Skin of body (tissue), 2 donors: ENCODE results near the gene LRRC15. TPM values are rescaled to one million over a fixed set of nuclear protein-coding genes. Genes with fewer than 3 reads are reported as not detected.

ENCODE experiments used
- DNase-seq: peaks from one replicate; lab custom pipeline; 2025; lab: John Stamatoyannopoulos, UW
- total RNA-seq: library from RNA; depleted of rRNA; stranded (reverse); fragments of >200 nt; gene quantifications from one replicate; pipeline ENCODE4 v1.2.3, GENCODE V29; 2014

Gene LRRC15
- 23.6 TPM for total RNA-seq

DNA sequence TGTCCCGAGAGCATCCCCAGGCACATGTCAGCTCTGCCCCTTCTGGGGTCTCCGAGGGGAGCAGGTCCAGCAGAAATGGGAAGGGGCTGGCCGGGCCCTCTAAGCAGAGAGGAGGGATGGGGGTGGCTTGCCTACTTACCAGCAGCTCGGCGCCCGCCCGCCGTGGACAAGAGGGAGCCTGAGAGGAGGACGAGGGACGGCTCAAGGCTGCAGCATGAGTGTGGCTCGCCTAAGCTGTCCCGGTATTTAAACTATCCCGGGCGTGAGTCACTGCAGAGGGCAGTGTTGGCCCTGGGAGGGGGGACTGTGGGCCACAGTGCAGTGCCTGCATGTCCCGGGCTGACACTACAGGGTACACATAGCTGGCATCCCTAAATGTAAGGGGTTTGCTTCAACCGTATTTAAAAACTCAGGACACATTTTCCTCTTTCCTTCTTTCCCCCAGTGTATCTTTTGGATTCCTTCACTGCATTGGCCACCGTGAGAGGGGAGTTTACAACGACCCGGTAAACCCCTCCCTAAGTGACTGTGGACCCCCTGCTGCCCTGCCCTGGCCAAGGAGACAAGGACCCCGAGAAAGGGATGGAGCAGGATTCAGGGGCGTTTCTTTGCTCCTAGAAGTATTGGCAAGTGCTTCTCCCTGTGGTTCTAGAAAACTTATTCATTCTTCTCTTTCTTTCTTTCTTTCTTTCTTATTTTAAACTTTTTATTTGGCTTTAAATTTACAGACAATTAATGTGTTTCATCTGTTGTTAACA lies at the start of gene LRRC15:
LRRC15 (minus strand) TSS at position 222 of the 758 bp plus-strand sequence. CDS start 8,700 bp downstream, outside the sequence.
- DNase-seq: no peak

DNA sequence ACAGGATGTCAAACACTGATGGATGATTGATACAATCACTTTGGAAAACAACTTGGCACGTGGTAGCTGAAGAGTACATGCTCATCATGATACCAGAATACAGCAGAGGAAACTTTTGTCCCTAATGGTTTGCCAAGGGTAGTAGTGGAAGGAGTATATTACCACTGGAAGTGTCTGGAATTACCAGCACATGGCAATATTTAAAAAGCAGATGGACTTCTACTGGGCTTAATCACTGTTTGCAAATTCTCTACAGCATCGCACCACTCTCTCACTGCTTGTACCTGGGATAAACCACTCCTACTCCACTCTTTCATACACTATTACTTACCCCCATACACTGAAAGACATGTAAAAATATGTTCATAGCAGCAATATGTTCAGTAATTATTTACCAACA lies 49.1 kb upstream of the LRRC15 start:
- no peak for DNase-seq

DNA sequence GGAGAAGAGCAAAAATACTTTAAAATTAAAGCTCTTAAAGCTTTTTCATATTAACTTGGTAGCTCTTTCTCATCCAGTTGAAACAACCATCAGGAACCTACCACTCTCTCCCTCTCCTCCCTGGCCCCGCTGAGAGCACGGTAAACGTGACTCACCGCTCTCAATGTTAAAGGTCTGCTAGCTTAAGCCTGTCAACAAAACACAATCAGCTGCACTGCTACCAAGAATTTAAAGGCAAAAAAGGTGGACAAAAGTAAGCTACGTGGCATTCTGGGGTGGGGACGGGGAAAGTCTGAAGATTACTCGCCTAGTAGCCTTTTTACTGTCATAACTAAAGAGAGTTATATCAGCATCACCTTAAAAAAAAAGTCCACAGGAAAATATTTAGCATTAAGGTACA lies 37.9 kb upstream of the LRRC15 start:
- no peak for DNase-seq

DNA sequence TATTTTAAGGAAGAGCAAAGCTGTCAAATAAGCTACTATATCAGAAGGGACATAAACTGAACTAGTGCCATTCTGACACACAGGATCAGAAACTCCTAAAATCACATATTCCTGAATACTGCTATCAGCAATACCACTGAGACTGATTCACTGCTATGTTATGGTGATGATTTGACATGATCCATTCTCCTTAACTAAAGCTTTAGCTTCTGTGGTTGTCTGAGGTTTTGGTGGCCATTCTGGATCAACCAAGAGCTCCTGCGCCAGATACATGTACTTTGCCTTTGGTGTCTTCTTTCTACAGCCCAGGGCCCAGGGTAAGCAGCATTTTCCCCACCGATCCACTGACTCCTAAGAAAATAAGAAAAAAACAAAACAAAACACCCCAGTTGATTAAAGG lies 36.2 kb upstream of the LRRC15 start:
- no peak for DNase-seq

- peak; percentile 50 for DNase-seq
Measured at GRCh38 chr3:194404365-194405140, 35.0 kb upstream of the LRRC15 start.

DNA sequence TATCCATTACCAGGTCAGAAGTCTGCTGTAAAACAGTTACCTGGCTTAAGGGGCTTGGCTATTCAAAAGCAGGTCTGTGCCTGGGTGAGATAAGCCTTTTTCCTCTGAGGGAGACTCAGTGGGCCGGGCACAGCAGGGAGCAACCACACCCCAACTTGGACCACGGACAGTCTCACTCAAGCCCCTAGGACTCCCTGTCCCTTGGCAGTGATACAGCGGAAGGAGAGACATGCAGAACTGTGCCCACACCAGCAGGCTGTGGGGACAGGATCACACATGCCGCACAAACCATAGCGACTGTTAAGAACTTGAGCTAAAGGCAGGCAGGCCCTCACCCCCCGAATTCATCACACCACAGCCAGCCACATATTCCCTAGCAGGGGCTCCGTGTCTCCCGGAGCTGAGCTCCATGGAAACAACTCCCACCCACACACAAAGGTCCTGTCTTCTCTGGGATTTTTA lies 32.4 kb upstream of the LRRC15 start:
- DNase-seq: no peak

- DNase-seq: no peak
Measured at GRCh38 chr3:194401346-194401745, 31.8 kb upstream of the LRRC15 start.

- DNase-seq: no peak
Measured at GRCh38 chr3:194399874-194400411, 30.4 kb upstream of the LRRC15 start.

GRCh38 chr3:194399166-194399565 lies 29.6 kb upstream of the LRRC15 start, which contains the start of gene GP5:
Gene GP5 (minus strand): TSS chr3:194399266. CDS start chr3:194398282, 984 bp downstream.
- no peak for DNase-seq

- peak; percentile 15 for DNase-seq
Measured at GRCh38 chr3:194397757-194398312, 28.3 kb upstream of the LRRC15 start.

DNA sequence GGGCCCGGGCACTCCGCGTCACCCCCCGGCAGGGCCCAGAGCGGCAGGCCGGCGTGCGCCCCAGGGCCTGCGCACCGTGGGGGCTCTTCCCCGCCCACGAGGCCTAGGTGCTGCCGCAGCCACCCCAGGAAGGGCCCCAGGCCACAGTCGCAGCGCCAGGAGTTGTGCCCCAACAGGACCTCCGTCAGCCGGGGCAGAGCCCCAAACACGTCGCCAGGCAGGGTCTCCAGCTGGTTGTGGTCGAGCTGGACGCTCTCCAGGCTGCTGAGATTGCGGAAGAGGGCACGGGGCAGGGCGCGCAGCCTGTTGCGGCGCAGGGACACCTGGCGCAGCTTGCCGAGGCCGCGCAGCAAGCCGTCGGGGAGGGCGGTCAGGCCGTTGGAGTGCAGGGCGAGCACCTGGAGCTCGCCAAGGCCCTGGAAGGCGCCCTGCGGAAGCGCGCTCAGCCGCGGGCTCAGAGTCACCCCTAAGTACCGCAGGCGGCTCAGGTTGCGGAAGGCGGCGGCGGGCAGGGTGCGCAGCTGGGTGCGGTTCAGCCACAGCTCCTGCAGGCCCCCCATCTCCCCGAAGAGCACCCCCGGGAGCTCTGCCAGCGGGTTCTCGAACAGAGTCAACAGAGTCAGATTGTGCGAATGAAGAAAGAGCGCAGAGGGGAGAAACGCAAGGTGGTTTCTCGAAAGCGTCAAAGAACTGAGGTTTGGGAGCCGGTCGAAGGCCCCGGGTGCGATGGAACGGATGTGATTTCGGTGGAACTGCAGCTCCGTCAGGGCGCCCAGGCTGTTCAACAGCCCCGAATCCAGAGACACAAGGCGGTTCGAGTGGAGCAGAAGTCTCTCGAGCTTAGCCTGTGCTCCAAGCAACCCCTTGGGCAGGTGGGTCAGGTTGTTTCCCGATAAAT lies 27.6 kb upstream of the LRRC15 start:
- DNase-seq: no peak

DNA sequence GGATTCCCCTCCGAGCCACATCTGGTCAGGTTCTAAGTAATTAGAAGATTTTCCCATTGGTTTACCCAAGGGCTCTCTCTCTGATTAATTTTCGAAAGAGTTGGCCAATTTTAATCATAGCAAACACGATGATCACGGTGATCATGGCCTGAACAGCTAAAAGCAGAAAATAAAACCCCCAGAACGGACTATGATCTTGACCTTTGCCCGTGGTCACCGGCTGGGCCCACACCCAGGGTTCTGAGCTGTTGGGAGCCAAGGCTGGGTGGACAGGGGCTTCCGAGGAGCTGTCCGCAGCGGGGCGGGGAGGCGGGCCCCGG lies 27.0 kb upstream of the LRRC15 start:
- no peak for DNase-seq

GRCh38 chr3:194395778-194396538 lies 26.4 kb upstream of the LRRC15 start:
- peak; percentile 69 for DNase-seq

GRCh38 chr3:194395212-194395611 lies 25.7 kb upstream of the LRRC15 start:
- peak; percentile 54 for DNase-seq

- DNase-seq: no peak
Measured at GRCh38 chr3:194392576-194392975, 23.0 kb upstream of the LRRC15 start.

- no peak for DNase-seq
Measured at GRCh38 chr3:194390835-194391234, 21.3 kb upstream of the LRRC15 start.

DNA sequence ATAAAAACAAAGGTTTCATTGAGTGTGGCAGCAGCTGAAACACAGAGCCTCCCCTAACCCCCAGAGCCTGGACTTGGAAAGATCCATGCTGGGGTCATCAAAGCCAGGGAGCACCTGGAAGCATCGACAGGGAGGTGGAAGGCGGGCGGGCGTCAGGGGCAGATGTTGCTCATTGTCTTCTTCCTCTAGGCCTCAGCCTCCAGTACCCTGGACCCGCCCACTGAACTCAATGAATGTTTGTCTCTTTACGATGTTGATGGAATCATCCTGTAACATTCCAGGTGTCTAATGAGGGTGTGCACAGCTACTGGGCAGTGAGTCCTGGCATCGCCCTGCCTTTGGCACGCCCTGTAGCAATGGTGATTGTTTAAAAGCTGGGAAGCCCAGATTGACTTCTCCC lies 19.7 kb upstream of the LRRC15 start:
- DNase-seq: no peak

GRCh38 chr3:194387926-194388418 lies 18.4 kb upstream of the LRRC15 start:
- no peak for DNase-seq

DNA sequence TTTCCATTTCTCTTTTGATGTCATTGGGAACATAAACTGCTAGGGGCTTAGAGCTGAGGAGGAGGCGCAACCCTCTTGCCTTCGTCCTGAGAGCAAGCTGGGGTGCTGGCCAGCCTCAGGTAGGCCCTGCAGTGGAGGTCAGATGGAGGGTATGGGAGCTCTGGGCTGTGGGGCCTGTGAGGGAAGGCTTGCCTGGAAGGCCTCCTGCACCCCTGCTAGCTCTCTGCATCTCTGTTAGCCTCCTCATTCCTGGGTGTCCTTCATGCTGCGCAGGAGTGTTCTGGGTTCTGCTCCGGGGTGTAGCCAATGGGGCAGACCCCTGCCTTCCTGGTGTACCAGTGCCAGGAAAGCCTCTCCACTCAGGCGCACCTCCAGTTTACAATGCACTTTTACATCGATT lies 17.7 kb upstream of the LRRC15 start:
- DNase-seq: no peak

- DNase-seq: no peak
Measured at GRCh38 chr3:194386648-194387047, 17.1 kb upstream of the LRRC15 start.
